GM19099 (cell line): ENCODE data around the gene AMOTL1.

Experiments used
- POLR2A ChIP-seq: IDR thresholded peaks from 3 replicates; pipeline ENCODE4 v1.6.1; 2011; ENCODE audit warnings: low read depth; ENCODE audit not compliant: insufficient read length; ENCODE audit errors: extremely low read depth

AMOTL1 gene

DNA sequence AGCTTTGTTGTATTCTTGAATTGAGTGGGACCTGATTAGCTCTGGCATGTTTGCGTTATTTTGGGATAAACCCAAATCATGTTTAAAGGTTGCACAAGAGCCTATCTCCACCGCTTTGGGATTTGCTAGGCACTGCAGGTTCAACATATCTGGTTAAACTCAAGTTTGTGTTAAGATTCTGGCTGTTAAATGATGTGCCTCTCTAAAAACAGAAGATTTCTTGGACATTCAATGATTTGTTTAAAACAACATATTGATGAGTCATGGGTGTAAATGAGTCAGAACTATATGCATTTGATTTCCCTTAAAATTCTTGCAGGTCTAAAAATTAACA, 67.4 kb downstream of the AMOTL1 start:
- no peak for TF ChIP-seq POLR2A

DNA sequence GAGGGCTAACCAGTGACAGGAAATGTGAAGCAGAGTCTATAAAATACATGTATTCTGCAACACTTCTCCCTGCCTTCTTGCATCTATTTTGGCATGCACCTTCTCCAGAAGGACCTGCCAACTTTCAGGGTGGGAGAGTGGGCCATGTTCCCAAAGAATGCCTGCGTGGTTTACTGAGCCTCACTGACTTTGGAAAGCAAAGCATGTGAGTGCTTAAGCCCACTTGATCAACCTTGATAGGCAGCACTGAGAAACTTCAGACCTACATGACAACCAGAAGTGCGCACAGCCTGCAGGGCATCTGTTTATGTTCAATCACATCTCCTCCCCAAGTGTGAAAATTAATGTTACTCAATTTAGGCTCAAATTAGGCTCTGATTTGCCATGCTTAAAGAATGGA, 69.2 kb downstream of the AMOTL1 start:
- no peak for TF ChIP-seq POLR2A

DNA sequence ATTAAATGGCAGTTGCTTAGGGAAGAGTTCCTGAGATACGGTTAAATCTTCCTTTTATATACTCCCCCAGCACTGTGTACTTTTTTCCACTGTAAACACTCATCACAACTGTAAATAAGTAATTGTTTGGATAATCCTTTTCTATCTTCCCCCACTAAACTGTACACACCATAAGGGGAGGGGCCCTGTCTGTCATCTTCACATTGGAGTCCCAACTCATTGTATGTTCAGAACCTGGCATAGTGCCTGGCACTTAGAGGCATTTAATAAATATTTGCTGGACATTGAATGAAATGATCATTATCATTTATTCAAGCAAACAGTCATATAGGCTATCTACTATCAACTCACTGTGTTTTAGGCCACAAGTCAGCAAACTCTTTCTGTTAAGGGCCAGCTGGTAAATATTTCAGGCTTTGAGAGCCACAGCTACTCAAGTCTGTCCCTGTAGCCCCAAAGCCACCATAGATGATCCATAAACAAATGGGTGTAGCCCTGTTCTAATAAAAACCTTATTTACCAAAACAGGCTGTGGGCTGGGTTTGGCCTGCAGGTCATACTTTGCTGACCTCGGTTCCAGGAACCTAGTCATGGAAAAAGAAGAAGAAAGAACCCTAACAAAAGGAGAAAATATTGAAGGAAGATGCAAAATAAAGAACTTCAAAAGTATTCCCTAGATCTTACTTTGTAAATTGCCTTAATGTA, 70.0 kb downstream of the AMOTL1 start:
- TF ChIP-seq POLR2A = no peak

DNA sequence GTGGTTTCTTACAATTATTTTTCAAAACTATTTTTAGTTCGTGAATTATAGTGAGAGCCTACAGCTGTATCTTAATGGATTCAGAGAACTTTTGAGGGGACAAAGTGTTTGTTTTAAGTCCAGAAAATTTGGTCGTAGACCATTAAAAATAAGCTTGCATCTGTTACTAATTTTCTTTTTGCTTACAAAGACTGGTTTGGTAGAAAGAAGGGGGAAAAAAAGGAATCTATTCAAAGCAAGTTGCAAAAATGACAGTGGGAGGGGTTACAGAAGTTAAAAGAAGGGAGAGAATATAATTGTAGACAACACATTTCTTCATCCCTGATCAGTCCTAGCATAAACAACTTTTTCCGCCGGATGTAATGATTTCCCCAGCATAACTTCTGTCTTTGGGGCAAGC, 72.1 kb downstream of the AMOTL1 start:
- TF ChIP-seq POLR2A = no peak

DNA sequence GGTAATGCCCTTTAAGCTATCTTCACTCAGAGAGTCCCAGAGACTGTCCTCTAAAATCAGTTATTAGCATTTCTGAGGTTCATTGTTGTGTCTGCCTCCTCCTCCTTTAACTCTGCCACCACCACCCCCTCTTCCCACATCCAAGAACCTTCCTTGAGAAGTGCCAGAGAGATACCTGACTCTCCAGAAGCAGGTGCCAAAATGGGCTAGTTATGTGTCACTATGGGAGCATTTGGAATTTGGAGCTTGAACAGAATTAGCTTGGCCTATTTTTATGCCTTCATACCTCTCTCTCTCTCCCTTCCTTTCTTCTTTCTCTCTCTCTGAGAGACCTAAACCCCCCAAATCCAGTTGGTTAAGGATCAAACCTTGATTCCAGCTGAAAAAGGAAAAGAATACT, 75.9 kb downstream of the AMOTL1 start:
- no peak for TF ChIP-seq POLR2A

DNA sequence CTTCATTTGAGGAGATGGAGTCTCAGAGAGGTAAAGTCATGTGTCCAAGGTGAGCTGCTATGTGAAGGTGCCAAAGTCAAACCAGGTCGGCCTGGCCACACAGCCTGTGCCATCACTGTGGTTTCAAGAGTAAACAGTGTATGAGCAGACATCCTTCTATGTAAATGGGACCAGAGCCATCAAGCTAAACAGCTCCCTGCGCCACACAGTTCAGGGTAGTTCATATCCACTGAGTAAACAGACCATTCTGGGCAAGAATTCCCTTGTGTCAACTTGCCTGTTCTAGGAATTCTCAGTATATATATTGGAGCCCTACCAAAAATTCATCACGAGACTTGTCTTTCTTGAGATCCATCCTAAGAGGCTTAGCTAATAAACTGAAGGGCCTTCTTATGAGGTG, 77.5 kb downstream of the AMOTL1 start:
- no peak for TF ChIP-seq POLR2A

DNA sequence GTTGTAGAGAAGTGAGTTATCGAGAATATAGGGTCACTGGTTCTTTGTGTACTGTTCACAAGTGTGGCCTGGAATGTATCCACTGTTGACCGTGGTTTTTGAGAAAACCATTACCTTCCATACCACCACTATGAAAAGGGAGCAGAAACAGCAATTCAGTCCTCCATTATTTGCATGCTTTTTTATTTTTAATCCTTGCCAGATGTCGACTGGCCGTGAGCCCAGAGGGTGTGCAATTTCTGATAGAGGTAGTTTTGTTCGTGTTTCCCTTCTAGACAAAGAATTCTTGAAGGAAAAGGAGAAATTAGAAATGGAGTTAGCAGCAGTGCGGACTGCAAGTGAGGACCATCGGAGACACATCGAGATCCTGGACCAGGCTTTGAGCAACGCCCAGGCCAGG, 81.7 kb downstream of the AMOTL1 start:
- TF ChIP-seq POLR2A = no peak

DNA sequence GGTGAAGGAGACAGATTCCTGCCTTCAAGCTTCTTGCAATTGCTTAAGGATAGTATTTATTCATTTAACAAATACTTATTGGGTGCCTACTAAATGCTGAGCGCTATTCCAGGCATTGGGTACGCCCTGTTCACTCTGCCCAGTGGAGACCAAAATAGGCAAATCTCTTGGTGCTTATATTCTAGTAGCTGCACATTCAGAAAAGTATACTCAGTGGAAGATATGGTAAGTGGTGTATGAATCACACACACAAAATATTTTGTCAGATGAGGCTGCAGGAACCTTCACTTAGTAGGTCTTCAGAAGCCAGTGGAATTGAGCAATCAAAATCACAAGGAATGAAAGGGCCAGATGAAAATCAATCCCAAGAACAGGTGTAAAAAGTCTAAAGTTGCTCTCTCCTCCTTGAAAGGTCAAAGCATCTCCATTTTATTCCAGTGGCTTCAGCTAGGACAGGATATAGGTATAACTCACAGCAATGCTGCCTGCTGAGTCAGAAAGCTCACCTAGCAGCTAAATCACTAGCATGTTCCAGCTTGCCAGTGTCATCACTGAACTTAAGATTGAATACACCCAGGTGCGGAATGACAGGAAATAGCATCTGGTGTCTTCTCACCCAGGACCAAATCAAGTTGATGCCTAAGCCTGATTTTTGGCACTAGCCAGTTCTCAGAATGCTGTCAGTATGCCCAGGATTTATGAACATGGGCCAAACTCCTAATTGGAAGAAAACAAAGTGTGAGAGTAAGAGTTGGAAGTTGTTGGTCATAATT, 83.9 kb downstream of the AMOTL1 start:
- no peak for TF ChIP-seq POLR2A

DNA sequence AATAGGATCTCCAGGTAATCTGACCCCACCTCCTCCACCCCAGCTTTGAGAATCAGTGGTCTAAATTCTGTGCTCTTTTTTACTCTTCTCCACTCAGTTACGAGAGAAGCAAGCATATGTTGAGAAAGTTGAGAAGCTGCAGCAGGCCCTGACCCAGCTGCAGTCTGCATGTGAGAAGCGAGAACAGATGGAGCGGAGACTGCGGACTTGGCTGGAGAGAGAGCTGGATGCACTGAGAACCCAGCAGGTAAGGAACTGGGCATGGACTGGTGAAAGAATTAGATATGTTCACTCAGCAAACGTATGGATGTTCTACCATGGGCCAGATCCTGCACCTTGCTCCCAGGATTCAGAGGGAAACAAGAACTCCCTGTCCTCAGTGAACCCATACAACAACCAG, 85.7 kb downstream of the AMOTL1 start:
- no peak for TF ChIP-seq POLR2A

DNA sequence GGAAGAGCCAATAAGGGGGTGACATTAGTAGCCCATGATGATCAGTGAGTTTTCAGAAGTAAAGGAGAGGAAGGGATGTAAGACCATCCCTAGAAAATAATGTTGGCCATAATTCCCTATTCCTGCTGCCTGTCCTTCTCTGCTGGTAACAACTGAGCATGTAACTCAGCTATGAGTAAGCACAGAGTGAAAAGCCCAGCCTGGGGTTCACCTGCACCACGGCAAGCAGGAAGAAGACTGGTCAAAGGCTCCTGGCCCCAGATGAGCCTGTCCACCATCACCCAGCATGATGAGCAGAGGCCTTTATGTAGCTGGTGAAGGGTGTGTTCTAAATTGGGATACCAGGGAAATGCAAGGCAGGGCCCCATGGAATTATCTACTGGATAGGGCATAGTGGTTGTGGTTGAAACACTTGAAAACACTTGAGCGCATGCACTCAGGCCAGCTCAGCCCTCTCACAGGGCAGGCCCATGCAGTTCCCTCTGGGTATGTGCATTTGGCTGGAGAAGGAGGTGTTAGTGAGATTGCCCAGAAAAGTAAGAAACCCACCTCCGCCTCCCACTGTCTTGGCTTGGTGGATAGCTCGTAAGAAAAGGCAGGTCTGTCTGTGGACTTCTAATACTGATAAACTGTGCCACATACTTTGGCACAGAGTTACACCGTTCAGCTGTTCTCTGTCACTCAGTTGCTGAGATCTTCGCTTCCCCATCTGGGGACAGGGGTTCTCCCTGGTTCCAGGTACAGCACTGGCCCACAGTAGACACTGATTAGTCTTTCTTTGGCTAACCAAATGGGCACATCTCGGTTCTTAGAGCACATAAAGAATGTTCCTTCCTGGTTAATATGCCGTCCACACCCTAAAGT, 86.8 kb downstream of the AMOTL1 start:
- TF ChIP-seq POLR2A = no peak

DNA sequence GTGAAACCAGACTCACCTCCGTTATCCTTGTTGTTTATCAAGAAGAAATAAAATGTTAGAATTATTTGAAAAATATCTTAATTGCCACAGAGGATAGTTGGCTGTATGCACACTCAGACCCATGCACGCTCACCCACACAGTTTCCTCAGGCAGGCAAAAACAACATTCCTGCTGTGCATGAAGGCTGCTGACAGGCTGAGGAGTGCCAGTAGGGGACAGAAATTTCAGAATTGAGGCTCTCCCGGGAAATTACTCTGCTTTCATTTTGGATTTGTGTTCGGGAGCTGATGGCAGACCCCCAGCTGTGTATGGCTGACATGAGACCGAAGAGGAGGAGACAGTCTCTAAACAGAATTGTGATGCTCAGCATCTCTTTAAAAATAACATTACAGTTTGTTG, 87.5 kb downstream of the AMOTL1 start:
- TF ChIP-seq POLR2A = no peak

DNA sequence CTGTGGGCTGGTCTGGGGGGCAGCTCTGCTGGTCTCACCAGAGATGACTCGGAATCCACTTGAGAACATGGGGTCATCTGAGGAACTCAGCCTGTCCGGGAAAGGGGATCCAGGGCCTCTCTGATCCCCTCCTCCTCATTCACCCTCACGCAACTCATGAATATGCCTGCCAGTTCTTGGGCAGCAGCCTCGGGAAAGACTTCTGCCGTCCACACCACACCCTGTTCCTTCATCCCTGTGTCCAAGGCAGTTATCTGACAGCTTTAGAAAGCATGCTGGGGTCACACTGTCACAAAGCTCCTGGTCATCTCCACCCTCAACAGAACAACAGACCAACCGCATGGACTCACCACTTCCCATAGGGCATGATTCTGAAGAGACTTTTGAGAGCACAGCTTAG, 88.3 kb downstream of the AMOTL1 start:
- no peak for TF ChIP-seq POLR2A

DNA sequence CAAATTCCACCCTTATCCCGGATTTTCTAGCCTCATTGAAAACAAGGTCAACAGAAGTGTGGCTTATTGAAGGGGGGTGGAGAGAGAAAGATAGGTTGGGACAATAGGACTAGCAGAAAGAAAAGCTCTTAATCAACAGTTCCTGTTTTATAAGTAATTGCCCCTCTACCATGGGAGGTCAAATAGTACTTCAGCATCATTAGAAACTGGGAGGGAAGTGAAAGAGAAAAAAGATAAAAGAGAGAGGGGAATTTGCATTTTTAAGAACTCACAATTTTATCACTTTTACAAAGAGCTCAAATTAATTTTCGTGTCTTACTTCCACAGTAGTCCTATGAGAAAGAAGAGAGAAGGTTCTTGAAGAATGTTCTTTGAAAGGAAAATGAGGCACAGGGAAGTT, 89.2 kb downstream of the AMOTL1 start:
- TF ChIP-seq POLR2A = no peak

DNA sequence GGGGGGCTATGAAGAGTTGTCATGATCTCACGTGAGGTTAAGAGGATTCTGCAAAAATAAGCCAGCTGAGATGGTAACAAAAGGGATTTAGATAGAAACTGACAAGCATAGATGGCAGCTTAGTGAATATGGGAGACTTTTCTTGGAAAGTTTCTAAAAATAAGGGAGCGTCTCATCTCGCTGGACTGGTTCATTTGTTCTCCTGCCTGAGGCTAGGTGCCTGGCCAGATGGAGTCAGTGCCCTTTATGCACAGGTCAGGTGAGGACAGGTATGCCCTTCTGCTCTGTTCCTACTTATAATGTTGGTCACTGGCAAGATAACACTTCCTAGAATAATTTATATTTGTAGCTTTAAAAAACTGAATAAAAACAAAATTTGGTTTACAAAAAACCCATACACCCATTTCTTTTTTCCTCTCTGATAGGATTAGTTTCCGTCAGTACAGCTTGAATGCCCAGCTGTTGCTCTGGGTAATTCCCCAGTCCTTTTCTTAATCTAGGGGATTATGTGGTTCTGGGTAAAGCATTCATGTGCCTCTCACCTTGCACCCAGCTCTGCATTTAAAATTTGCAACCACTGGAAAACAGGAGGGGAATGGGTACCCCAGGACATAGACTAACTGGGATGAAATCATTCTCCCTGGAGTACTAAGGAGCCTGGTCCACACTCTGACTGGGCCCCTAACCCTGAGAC, 90.0 kb downstream of the AMOTL1 start:
- no peak for TF ChIP-seq POLR2A

DNA sequence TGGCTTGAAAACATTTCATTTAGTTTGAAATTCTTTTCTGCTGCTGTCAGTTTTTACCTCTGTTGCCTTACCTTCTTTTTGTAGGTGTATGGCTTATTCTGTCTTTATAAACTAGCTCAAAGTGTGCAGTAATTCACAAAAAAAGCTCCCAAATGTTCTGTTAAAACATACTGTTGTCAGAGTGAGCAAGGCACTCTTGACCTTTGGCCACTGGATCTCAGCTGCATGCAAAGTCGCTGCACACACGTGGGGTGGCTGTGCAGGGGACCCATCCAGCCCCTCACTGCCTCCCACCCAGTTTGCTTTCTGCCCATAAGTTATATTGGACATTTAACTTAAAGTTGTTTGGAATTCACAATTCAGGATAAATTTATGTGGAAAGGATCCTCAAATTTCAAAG, 92.2 kb downstream of the AMOTL1 start:
- TF ChIP-seq POLR2A = no peak
